Thoracic aorta (tissue), 2 donors: ENCODE data around the gene PPP1CA. TPM values are rescaled to one million over a fixed set of nuclear protein-coding genes. Genes with fewer than 3 reads are reported as not detected.
A peak's percentile ranks its signal among the peaks of the same experiment; 100 is the strongest.
"Not testable (repeated sequence)": the region's sequence is repeated elsewhere in the genome, so short reads cannot be mapped to it uniquely, and the experiment has no call there.

Source experiments
- ATAC-seq: fragments of 150-250 bp; one replicate; pipeline ENCODE4 v1.8.0; 2017; ENCODE audit warnings: low read depth; ENCODE audit not compliant: insufficient number of reproducible peaks, low FRiP score
- DNase-seq: peaks from one replicate; pipeline ENCODE4 v3.0.0-alpha.2; 2020; ENCODE audit warnings: low spot score
- H3K27ac ChIP-seq, 2 donors: fragments of 200-600 bp; sonication (generic); 1 replicate in 1 of 2; 2 replicates in 1 of 2; pipeline ENCODE4 v1.5.1; 2016; ENCODE audit warnings: mild to moderate bottlenecking in 2 of 2, moderate library complexity in 2 of 2
- H3K27me3 ChIP-seq: fragments of 200-600 bp; sonication (generic); replicated peaks from 2 replicates; pipeline ENCODE4 v1.6.0; 2016; ENCODE audit warnings: mild to moderate bottlenecking; ENCODE audit not compliant: insufficient read depth
- H3K36me3 ChIP-seq: fragments of 200-600 bp; sonication (generic); one replicate; pipeline ENCODE4 v1.5.1; 2016
- H3K4me1 ChIP-seq, 2 donors: fragments of 200-600 bp; sonication (generic); 1 replicate in 1 of 2; 2 replicates in 1 of 2; pipeline versions ENCODE4 v1.5.1 to v1.6.0; 2016; ENCODE audit warnings: low read depth in 2 of 2, mild to moderate bottlenecking in 1 of 2; ENCODE audit not compliant: control insufficient read depth in 1 of 2
- H3K4me3 ChIP-seq: fragments of 200-600 bp; sonication (generic); 2 replicates; pipeline ENCODE4 v1.5.1; 2016; ENCODE audit warnings: mild to moderate bottlenecking
- H3K9me3 ChIP-seq: fragments of 200-600 bp; sonication (generic); 2 replicates; pipeline ENCODE4 v1.5.1; 2016
- CTCF ChIP-seq: fragments of 200-600 bp; sonication (generic); IDR thresholded peaks from one replicate; pipeline ENCODE4 v1.5.1; 2019; ENCODE audit warnings: antibody characterized with exemption
- total RNA-seq, 2 donors: library from RNA; depleted of rRNA; stranded (reverse); fragments of >200 nt; gene quantifications; one replicate each; pipeline versions ENCODE4 v1.1.0 to v1.2.3, GENCODE V29; 2016

PPP1CA gene
- total RNA-seq, 2 donors from 2014 or later, result 74.4 to 77.8 TPM

DNA sequence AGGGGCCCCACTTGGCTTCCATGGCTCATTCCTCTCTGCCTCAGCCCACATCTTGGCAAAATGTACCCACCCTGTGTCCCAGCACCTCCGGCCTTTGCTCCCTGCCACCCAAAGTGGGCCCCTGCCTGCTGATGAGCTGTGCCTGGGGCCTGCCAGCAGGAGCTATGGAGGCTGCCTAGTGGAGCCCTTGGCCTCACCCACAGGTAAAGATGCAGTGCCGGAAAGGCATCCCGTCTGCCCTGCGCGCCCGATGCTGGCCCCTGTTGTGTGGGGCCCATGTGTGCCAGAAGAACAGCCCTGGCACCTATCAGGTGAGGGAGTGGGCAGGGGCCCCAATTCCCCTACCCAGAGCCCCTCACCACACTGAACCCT lies 3.5 kb upstream of the PPP1CA start:
- no peak for DNase-seq
- Histone ChIP-seq H3K36me3 (no peaks in the 10 kb centered on the region), H3K27ac (no peak overlapping the region), H3K4me3 (no peak overlapping the region), H3K9me3 (no peaks in the 10 kb centered on the region), H3K4me1 (peaks cover 7 to 15% of the 10 kb centered on the region in 2 donors), H3K27me3 (peaks cover 5% of the 10 kb centered on the region)
- ATAC-seq, result no peak
- TF ChIP-seq CTCF, result no peak

- ATAC-seq (no peak), DNase-seq (no peak)
- Histone ChIP-seq H3K27ac (no peak overlapping the region), H3K4me1 (peaks cover 12 to 21% of the 10 kb centered on the region in 2 donors), H3K36me3 (peaks cover 3% of the 10 kb centered on the region), H3K27me3 (peaks cover 5% of the 10 kb centered on the region), H3K4me3 (peak overlapping the region; percentile 58), H3K9me3 (no peaks in the 10 kb centered on the region)
- TF ChIP-seq CTCF, result no peak
Measured at GRCh38 chr11:67404515-67405195, 3.0 kb upstream of the PPP1CA start.

- not testable (repeated sequence) for H3K27me3 ChIP-seq, H3K9me3 ChIP-seq, H3K4me3 ChIP-seq, ATAC-seq, H3K27ac ChIP-seq, DNase-seq
- H3K4me1 ChIP-seq, result peaks cover 16 to 27% of the 10 kb centered on the region in 2 donors
- peaks cover 15% of the 10 kb centered on the region for H3K36me3 ChIP-seq
Measured at GRCh38 chr11:67403085-67403484, 1.4 kb upstream of the PPP1CA start.

DNA sequence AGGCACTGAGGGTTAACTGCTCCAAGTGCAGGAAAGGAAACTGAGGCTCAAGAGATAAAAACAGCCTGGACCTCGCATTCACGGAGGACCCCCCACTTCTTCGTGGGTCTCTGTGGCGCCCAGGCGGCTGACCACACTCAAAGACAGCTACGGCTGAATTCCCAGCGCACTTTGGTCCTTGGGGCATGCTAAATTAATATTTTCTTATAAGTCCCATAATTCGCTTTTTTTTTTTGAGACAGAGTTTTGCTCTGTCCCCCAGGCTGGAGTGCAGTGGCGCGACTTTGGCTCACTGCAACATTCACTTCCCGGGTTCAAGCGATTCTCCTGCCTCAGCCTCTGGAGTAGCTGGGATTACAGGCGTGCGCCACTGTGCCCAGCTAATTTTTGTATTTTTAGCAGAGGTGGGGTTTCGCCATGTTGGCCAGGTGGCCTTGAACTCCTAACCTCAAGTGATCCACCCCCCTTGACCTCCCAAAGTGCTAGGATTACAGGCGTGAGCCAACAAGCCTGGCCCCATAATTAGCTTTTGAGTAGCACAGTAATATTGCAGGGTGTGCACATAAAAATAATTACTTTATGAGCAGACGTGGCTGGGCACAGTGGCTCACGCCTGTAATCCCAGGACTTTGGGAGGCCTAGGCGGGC lies 658 bp upstream of the PPP1CA start:
- H3K4me1 ChIP-seq, result peaks cover 16 to 27% of the 10 kb centered on the region in 2 donors
- peaks cover 23% of the 10 kb centered on the region for H3K36me3 ChIP-seq
- peak overlapping the region; percentile 100 for H3K4me3 ChIP-seq
- H3K9me3 ChIP-seq, H3K27me3 ChIP-seq, ATAC-seq, DNase-seq: not testable (repeated sequence)
- peak overlapping the region; percentile 78 to 94 for H3K27ac ChIP-seq

DNA sequence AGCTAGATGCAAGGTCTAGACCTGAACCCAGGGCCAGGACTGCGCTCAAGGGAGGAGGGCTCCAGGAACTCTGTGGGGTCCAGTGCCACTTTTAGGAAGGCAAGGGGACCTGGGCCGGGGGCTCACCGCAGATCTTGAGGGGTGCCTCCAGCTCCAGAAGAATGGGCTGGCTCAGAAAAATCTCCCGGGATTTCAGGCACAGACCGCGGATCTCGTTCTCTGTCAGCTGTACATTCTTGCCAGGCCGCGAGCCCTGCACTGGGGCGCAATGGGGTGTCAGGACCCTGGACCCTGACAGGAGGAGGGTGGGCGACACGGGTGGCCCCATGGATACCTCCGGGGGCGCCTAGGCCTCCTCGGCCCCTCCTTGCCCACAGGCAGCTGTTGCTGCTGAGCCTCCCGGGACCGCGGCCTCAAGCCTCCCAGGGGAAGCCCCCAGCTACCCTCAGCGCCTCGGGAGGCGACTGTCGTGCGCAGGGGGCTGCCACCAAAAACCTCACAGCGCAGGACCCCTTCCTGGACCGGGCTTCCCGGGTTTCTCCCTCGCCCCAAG lies 640 bp downstream of the PPP1CA start:
- no peak for DNase-seq
- peak overlapping the region; percentile 89 to 94 for H3K27ac ChIP-seq
- H3K27me3 ChIP-seq, result peaks cover 5% of the 10 kb centered on the region
- H3K4me3 ChIP-seq, result peak overlapping the region; percentile 100
- peaks cover 16 to 27% of the 10 kb centered on the region in 2 donors for H3K4me1 ChIP-seq
- H3K9me3 ChIP-seq, result no peaks in the 10 kb centered on the region
- TF ChIP-seq CTCF, result no peak
- peaks cover 29% of the 10 kb centered on the region for H3K36me3 ChIP-seq
- ATAC-seq, result peak; percentile 5

GRCh38 chr11:67400251-67400941 lies 1.3 kb downstream of the PPP1CA start:
- DNase-seq (no peak), ATAC-seq (no peak)
- H3K4me3 ChIP-seq, result peak overlapping the region; percentile 100
- H3K27me3 ChIP-seq, result no peaks in the 10 kb centered on the region
- H3K27ac ChIP-seq, result peak overlapping the region; percentile 89 to 94
- H3K9me3 ChIP-seq, result no peaks in the 10 kb centered on the region
- peaks cover 16 to 27% of the 10 kb centered on the region in 2 donors for H3K4me1 ChIP-seq
- no peak for TF ChIP-seq CTCF
- H3K36me3 ChIP-seq, result peaks cover 29% of the 10 kb centered on the region
